ENCODE measurements around the gene SLC13A2.

The SLC13A2 gene

DNA sequence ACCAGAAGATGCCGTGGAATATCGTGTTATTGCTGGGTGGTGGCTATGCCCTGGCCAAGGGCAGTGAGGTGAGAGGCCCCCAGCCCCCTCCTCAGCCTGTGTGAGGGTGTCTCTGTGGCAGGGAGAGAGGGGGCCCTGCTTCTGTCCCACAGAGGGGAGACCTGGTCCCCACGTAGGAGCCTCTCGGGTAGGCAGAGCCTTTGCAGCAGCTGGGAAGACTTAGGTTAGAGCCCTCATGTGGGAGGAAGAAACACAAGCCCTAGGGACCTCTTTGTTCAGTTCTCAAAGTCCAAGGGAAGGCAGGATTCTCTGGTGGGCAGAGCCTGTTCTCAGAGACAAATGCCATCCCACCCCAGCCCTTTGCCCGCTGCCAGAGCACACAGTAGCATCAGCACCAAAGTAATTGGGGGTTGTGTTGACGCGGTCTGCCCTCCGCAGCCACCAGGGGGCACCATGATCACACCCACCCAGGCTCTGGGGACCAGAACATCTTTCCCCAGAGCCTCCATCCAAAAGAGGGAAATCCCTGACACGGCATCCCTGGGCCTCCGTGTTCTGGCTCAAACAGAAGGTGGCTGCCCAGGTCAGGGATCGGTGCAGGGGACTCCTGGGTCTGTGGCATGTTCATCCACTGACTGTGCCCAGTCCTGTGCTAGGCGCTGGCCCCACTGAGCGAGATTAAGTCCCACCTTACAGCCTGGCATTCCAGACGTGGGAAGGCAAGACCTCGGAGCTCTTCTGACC lies 21.2 kb downstream of the SLC13A2 start (continued):
- TF ChIP-seq, protein P1, sequence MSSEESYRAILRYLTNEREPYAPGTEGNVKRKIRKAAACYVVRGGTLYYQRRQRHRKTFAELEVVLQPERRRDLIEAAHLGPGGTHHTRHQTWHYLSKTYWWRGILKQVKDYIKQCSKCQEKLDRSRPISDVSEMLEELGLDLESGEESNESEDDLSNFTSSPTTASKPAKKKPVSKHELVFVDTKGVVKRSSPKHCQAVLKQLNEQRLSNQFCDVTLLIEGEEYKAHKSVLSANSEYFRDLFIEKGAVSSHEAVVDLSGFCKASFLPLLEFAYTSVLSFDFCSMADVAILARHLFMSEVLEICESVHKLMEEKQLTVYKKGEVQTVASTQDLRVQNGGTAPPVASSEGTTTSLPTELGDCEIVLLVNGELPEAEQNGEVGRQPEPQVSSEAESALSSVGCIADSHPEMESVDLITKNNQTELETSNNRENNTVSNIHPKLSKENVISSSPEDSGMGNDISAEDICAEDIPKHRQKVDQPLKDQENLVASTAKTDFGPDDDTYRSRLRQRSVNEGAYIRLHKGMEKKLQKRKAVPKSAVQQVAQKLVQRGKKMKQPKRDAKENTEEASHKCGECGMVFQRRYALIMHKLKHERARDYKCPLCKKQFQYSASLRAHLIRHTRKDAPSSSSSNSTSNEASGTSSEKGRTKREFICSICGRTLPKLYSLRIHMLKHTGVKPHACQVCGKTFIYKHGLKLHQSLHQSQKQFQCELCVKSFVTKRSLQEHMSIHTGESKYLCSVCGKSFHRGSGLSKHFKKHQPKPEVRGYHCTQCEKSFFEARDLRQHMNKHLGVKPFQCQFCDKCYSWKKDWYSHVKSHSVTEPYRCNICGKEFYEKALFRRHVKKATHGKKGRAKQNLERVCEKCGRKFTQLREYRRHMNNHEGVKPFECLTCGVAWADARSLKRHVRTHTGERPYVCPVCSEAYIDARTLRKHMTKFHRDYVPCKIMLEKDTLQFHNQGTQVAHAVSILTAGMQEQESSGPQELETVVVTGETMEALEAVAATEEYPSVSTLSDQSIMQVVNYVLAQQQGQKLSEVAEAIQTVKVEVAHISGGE (tag by site-specific recombination; conservative IDR thresholded peaks at IDR 0.05; ENCODE audit: low read depth) = no peak
- TF ChIP-seq ZBTB44 (tag by site-specific recombination; IDR thresholded peaks at IDR 0.05) = no peak
- TF ChIP-seq KLF10 (tag by site-specific recombination; IDR thresholded peaks at IDR 0.05) = no peak
- no peak for TF ChIP-seq GLI4 (tag by site-specific recombination; IDR thresholded peaks at IDR 0.05)
- no peak for TF ChIP-seq ZSCAN23 (tag by site-specific recombination; IDR thresholded peaks at IDR 0.05)
- TF ChIP-seq GLI2 (tag by site-specific recombination; IDR thresholded peaks at IDR 0.05; ENCODE audit: borderline replicate concordance, low read depth) = no peak
- no peak for TF ChIP-seq ZNF768 (tag by site-specific recombination; IDR thresholded peaks at IDR 0.05)
- no peak for TF ChIP-seq GLIS1 (tag by site-specific recombination; IDR thresholded peaks at IDR 0.05)
- TF ChIP-seq KLF8 (tag by site-specific recombination; IDR thresholded peaks at IDR 0.05) = no peak
- no peak for TF ChIP-seq ZNF221 (tag by site-specific recombination; IDR thresholded peaks at IDR 0.05; ENCODE audit: borderline replicate concordance)
- TF ChIP-seq ZNF785 (tag by site-specific recombination; IDR thresholded peaks at IDR 0.05) = no peak
- no peak for TF ChIP-seq ZNF626 (tag by site-specific recombination; IDR thresholded peaks at IDR 0.05)
- TF ChIP-seq ZNF654 (tag by site-specific recombination; IDR thresholded peaks at IDR 0.05; ENCODE audit: low read depth) = peak; percentile 93
- peak; percentile 49; the same call in 1 of the 2 replicates for TF ChIP-seq PBX3 (CRISPR knock-in tag; IDR thresholded peaks at IDR 0.05)
- TF ChIP-seq GFI1B (tag by site-specific recombination; IDR thresholded peaks at IDR 0.05) = no peak
- TF ChIP-seq ZFP3 (tag by site-specific recombination; IDR thresholded peaks at IDR 0.05; ENCODE audit: low read depth) = no peak
- TF ChIP-seq ATF2 (tag by site-specific recombination; IDR thresholded peaks at IDR 0.05; ENCODE audit: low read depth) = no peak
- TF ChIP-seq ZNF529 (tag by site-specific recombination; IDR thresholded peaks at IDR 0.05; ENCODE audit: insufficient replicate concordance) = no peak
- no peak for TF ChIP-seq ZNF366 (tag by site-specific recombination; conservative IDR thresholded peaks at IDR 0.05)
- no peak for TF ChIP-seq ZBTB8A (tag by site-specific recombination; IDR thresholded peaks at IDR 0.05)
- TF ChIP-seq ZNF169 (tag by site-specific recombination; IDR thresholded peaks at IDR 0.05) = no peak
- TF ChIP-seq MEIS1 (CRISPR knock-in tag; IDR thresholded peaks at IDR 0.05; ENCODE audit: borderline replicate concordance) = no peak
- TF ChIP-seq ZNF548 (tag by site-specific recombination; IDR thresholded peaks at IDR 0.05) = no peak
- 0 out of 2 replicates have a peak, but pooled peaks have one; percentile 19 for TF ChIP-seq PATZ1 (tag by site-specific recombination; IDR thresholded peaks at IDR 0.05)
- TF ChIP-seq ZNF274 (IDR thresholded peaks at IDR 0.05; ENCODE audit: low read length) = no peak
- TF ChIP-seq ZNF274 (tag by site-specific recombination; IDR thresholded peaks at IDR 0.05; ENCODE audit: borderline replicate concordance) = no peak
- no peak for TF ChIP-seq ZNF175 (tag by site-specific recombination; IDR thresholded peaks at IDR 0.05)
- no peak for TF ChIP-seq ZNF202 (tag by site-specific recombination; IDR thresholded peaks at IDR 0.05; ENCODE audit: borderline replicate concordance)
- no peak for TF ChIP-seq ZNF404 (tag by site-specific recombination; IDR thresholded peaks at IDR 0.05)

Measured in HEK293 (cell line).